ENCODE data around the gene TGFB3.
A peak's percentile ranks its signal among the peaks of the same experiment; 100 is the strongest.

TGFB3 gene

DNA sequence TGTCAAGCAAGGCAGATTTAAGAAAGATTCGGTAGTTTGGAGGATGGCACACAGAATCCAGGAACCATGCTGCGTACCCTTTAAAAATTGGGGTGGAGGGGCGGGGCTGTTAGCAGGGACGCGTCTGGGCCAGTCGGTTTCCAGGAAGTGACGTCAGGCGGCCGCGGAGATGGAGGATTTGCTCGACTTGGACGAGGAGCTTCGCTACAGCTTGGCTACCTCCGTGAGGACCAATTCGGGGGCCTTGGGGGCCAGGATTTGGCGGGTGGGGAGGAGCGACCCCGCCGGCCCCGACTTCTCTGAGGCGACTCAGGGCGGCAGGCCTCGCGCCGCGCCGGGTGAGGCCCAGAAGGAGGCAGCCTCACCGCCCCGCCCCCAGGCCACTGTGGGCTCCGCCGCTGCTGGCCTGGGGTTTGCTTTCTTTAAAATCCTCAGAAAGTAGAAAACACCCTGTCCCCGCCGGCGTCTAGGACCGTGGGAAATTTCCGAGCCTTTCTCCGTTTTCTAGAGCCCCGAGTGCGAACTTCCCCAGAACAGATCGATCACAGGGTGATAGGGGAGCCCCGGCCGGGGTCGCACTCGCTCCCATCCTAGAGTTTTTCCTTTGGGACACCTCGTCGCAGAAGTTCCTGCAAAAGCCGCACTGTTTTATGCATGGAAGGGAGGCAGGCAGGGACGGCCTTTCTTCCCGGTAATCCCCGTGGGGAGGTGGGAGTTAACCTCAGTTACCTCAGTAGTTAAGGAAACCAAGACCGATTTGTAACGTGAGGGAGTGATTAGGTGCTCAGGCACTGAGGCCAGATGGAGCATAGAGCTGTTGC is 4.0 kb upstream of the TGFB3 start, which contains the start of gene IFT43:
Gene IFT43 (plus strand): TSS at position 146 of the 821 bp plus-strand sequence. CDS start 24 bp downstream, at position 170.
- Histone ChIP-seq H4K20me1 (ENCODE audit: low read depth, low read length) (no peaks in the 10 kb centered on the region), H3K9me2 (replicated peaks; ENCODE audit: insufficient read depth, low read length) (no peaks in the 10 kb centered on the region), H3K9me3 (ENCODE audit: insufficient read depth, low read length) (no peaks in the 10 kb centered on the region), H3K36me3 (ENCODE audit: low read length) (no peaks in the 10 kb centered on the region), H3K27ac (ENCODE audit: low read depth, low read length) (no peak within 1 kb of the TSS), H3K27me3 (ENCODE audit: low read length) (no peaks in the 10 kb centered on the region), H3K79me2 (ENCODE audit: insufficient read depth, low read length) (no peaks in the 10 kb centered on the region), H2AFZ (ENCODE audit: low read depth, low read length, severe bottlenecking) (peak within 1 kb of the TSS; percentile 91), H3K4me2 (ENCODE audit: low read depth, low read length, poor library complexity, severe bottlenecking) (peak within 1 kb of the TSS; percentile 88), H3K4me3 (ENCODE audit: insufficient read depth, low read length, poor library complexity, severe bottlenecking) (peak within 1 kb of the TSS; percentile 70), H3F3A (ENCODE audit: insufficient read depth) (no peaks in the 10 kb centered on the region), H3K9ac (ENCODE audit: low read length) (peak within 1 kb of the TSS; percentile 61)
- TF ChIP-seq, protein P1, sequence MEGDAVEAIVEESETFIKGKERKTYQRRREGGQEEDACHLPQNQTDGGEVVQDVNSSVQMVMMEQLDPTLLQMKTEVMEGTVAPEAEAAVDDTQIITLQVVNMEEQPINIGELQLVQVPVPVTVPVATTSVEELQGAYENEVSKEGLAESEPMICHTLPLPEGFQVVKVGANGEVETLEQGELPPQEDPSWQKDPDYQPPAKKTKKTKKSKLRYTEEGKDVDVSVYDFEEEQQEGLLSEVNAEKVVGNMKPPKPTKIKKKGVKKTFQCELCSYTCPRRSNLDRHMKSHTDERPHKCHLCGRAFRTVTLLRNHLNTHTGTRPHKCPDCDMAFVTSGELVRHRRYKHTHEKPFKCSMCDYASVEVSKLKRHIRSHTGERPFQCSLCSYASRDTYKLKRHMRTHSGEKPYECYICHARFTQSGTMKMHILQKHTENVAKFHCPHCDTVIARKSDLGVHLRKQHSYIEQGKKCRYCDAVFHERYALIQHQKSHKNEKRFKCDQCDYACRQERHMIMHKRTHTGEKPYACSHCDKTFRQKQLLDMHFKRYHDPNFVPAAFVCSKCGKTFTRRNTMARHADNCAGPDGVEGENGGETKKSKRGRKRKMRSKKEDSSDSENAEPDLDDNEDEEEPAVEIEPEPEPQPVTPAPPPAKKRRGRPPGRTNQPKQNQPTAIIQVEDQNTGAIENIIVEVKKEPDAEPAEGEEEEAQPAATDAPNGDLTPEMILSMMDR (IDR thresholded peaks at IDR 0.05; ENCODE audit: insufficient read depth, low read length, poor library complexity, severe bottlenecking): no peak
- no peak for TF ChIP-seq EZH2phosphoT487 (conservative IDR thresholded peaks at IDR 0.05; ENCODE audit: low read length)

DNA sequence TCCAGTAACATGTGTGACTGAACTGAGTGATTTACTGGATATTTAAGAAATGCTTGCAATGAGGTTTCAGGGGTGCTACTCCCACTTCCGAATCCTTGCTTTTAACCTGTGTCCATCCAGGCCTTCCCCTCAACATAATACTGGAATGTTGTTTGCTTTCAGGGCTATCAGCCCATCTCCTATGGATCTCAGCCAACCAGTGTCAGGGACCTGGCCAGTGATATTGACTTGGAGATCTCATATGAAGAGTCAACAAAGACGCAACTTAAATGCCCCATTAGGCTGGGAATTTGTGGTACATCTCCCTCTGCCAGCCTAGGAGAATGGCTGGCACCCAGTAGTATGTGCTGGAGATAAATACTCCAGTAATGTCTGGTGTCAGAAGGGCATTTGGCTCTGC is 2.9 kb upstream of the TGFB3 start:
- Histone ChIP-seq H3K9me2 (replicated peaks; ENCODE audit: insufficient read depth, low read length) (no peaks in the 10 kb centered on the region), H3K27ac (ENCODE audit: low read depth, low read length) (no peak overlapping the region), H3K27me3 (ENCODE audit: low read length) (no peaks in the 10 kb centered on the region), H3F3A (ENCODE audit: insufficient read depth) (no peaks in the 10 kb centered on the region), H4K20me1 (ENCODE audit: low read depth, low read length) (no peaks in the 10 kb centered on the region), H3K9ac (ENCODE audit: low read length) (no peak overlapping the region), H3K79me2 (ENCODE audit: insufficient read depth, low read length) (no peaks in the 10 kb centered on the region), H3K36me3 (ENCODE audit: low read length) (no peaks in the 10 kb centered on the region), H2AFZ (ENCODE audit: low read depth, low read length, severe bottlenecking) (no peak overlapping the region), H3K9me3 (ENCODE audit: insufficient read depth, low read length) (no peaks in the 10 kb centered on the region), H3K4me2 (ENCODE audit: low read depth, low read length, poor library complexity, severe bottlenecking) (no peak overlapping the region), H3K4me3 (ENCODE audit: insufficient read depth, low read length, poor library complexity, severe bottlenecking) (no peak overlapping the region)
- TF ChIP-seq EZH2phosphoT487 (conservative IDR thresholded peaks at IDR 0.05; ENCODE audit: low read length): no peak
- TF ChIP-seq, protein P1 (IDR thresholded peaks at IDR 0.05; ENCODE audit: insufficient read depth, low read length, poor library complexity, severe bottlenecking): no peak

DNA sequence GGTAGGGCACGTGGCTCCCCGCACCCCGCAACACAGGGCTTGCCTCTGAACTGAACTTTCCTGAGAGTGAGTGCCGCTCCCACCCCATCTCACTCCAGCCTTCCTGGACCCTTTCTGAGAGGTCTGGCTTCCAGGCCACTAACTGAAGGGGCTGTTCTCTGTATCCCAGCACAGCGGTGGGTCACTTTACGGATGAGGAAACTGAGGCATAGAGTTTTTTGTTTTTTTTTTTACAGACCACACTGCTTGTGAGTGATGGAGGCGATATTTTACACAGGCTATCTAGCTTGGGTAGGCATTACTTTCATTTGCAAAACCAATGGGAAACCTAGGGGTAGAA is 1.2 kb upstream of the TGFB3 start:
- no peak overlapping the region; the same call in 1 of the 2 replicates for H3K9ac ChIP-seq (ENCODE audit: low read length)
- H2AFZ ChIP-seq (ENCODE audit: low read depth, low read length, severe bottlenecking): peak overlapping the region; percentile 27
- no peaks in the 10 kb centered on the region for H3K9me3 ChIP-seq (ENCODE audit: insufficient read depth, low read length)
- H3K4me3 ChIP-seq (ENCODE audit: insufficient read depth, low read length, poor library complexity, severe bottlenecking): peak overlapping the region; percentile 21
- no peaks in the 10 kb centered on the region for H3K79me2 ChIP-seq (ENCODE audit: insufficient read depth, low read length)
- H3K27ac ChIP-seq (ENCODE audit: low read depth, low read length): no peak overlapping the region
- H3K27me3 ChIP-seq (ENCODE audit: low read length): no peaks in the 10 kb centered on the region
- no peaks in the 10 kb centered on the region for H3K9me2 ChIP-seq (replicated peaks; ENCODE audit: insufficient read depth, low read length)
- peak overlapping the region; percentile 38 for H3K4me2 ChIP-seq (ENCODE audit: low read depth, low read length, poor library complexity, severe bottlenecking)
- H3K36me3 ChIP-seq (ENCODE audit: low read length): no peaks in the 10 kb centered on the region
- H4K20me1 ChIP-seq (ENCODE audit: low read depth, low read length): no peaks in the 10 kb centered on the region
- TF ChIP-seq EZH2phosphoT487 (conservative IDR thresholded peaks at IDR 0.05; ENCODE audit: low read length): no peak
- TF ChIP-seq, protein P1 (IDR thresholded peaks at IDR 0.05; ENCODE audit: insufficient read depth, low read length, poor library complexity, severe bottlenecking): no peak
- no peaks in the 10 kb centered on the region for H3F3A ChIP-seq (ENCODE audit: insufficient read depth)
